ENCODE data around the gene PKIG.

GRCh38 chr20:44660581-44660980 is 78.2 kb downstream of the PKIG start:
- TF ChIP-seq POLR2AphosphoS5 (IDR thresholded peaks at IDR 0.05; ENCODE audit: borderline replicate concordance, low read depth, low read length): no peak
- TF ChIP-seq EZH2 (IDR thresholded peaks at IDR 0.05): no peak
